Glutamatergic neuron (in vitro differentiated cells): Measurements from ENCODE around the gene SIK3. TPM values are rescaled to one million over a fixed set of nuclear protein-coding genes. Genes with fewer than 3 reads are reported as not detected.

Experiments used
- DNase-seq: peaks from one replicate; pipeline ENCODE4 v3.0.0; 2022
- H3K27ac Mint-ChIP-seq: one replicate; pipeline ENCODE4 v1.8.0; 2020; ENCODE audit warnings: mild to moderate bottlenecking, mixed read lengths, inconsistent platforms; ENCODE audit not compliant: unreplicated experiment
- H3K27me3 Mint-ChIP-seq: one replicate; pipeline ENCODE4 v1.8.0; 2020; ENCODE audit warnings: mild to moderate bottlenecking, moderate library complexity, mixed read lengths, inconsistent platforms; ENCODE audit not compliant: unreplicated experiment
- H3K36me3 Mint-ChIP-seq: one replicate; pipeline ENCODE4 v1.8.0; 2020; ENCODE audit warnings: mild to moderate bottlenecking, mixed read lengths, inconsistent platforms; ENCODE audit not compliant: unreplicated experiment
- H3K4me1 Mint-ChIP-seq: one replicate; pipeline ENCODE4 v1.8.0; 2020; ENCODE audit warnings: mild to moderate bottlenecking, low read depth, mixed read lengths, inconsistent platforms; ENCODE audit not compliant: unreplicated experiment
- H3K4me3 Mint-ChIP-seq: one replicate; pipeline ENCODE4 v1.8.0; 2020; ENCODE audit warnings: mild to moderate bottlenecking, mixed read lengths, inconsistent platforms; ENCODE audit not compliant: unreplicated experiment
- H3K9me3 Mint-ChIP-seq: one replicate; pipeline ENCODE4 v1.8.0; 2020; ENCODE audit warnings: mild to moderate bottlenecking, moderate library complexity, mixed read lengths, inconsistent platforms; ENCODE audit not compliant: unreplicated experiment
- total RNA-seq: library from RNA; stranded (reverse); fragmentation: NEBNext Ultra II Directional; extraction: Animal tissue kit (Norgen Biotek cat#: 25700); gene quantifications from one replicate; pipeline ENCODE4 v1.2.1, GENCODE V29; 2021; ENCODE audit not compliant: unreplicated experiment
- TF ChIP-seq, protein P1 (sequence below): fragments of 200-600 bp; sonication (generic); IDR thresholded peaks from one replicate; pipeline ENCODE4 v1.5.0; 2021; ENCODE audit not compliant: partially characterized antibody, unreplicated experiment

The SIK3 gene
- total RNA-seq, 1 donor from 2014 or later, result 22.2 TPM

GRCh38 chr11:117128289-117128688 lies 30.1 kb upstream of the SIK3 start:
- H3K27ac Mint-ChIP-seq, result no peak overlapping the region
- TF ChIP-seq, protein P1, sequence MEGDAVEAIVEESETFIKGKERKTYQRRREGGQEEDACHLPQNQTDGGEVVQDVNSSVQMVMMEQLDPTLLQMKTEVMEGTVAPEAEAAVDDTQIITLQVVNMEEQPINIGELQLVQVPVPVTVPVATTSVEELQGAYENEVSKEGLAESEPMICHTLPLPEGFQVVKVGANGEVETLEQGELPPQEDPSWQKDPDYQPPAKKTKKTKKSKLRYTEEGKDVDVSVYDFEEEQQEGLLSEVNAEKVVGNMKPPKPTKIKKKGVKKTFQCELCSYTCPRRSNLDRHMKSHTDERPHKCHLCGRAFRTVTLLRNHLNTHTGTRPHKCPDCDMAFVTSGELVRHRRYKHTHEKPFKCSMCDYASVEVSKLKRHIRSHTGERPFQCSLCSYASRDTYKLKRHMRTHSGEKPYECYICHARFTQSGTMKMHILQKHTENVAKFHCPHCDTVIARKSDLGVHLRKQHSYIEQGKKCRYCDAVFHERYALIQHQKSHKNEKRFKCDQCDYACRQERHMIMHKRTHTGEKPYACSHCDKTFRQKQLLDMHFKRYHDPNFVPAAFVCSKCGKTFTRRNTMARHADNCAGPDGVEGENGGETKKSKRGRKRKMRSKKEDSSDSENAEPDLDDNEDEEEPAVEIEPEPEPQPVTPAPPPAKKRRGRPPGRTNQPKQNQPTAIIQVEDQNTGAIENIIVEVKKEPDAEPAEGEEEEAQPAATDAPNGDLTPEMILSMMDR, result no peak
- H3K27me3 Mint-ChIP-seq, result peaks cover 3% of the 10 kb centered on the region
- H3K9me3 Mint-ChIP-seq, result no peaks in the 10 kb centered on the region
- no peaks in the 10 kb centered on the region for H3K4me1 Mint-ChIP-seq
- H3K36me3 Mint-ChIP-seq, result no peaks in the 10 kb centered on the region
- H3K4me3 Mint-ChIP-seq, result no peak overlapping the region
- DNase-seq, result no peak

DNA sequence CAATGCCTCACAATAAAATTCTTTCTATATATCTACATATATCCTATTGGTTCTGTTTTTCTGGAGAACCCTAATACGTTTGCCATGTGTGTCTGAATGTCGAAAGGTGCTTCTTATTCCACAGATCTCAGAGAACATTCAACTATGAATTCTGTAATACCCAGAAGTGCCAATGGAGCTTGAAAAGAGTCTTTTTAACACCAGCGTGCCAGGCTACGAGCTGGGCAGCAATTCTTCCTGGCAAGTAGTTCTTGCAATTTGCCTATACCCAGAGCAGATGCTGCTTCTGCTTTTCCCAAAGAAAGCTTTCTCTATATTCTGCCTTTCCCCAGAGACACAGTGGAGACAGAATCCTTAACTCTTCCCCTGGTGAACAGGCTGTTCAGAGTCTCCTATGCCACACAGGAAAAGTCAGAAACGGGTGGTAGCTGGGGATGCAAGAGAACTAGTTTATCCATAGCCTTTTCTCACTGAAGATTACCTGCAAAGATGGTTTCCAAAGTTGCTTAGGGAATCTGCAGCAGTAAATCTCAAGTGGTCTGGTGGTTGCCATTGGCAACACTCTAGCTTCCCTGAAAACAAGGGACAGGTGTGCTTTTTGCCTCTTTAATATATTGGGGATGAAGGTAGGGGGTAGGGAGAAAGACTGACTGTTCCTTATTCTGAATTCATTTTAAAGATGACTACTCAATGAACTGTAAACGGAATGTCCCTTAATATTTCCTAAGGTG lies 29.1 kb upstream of the SIK3 start:
- no peak overlapping the region for H3K4me3 Mint-ChIP-seq
- TF ChIP-seq, protein P1, result no peak
- no peak for DNase-seq
- H3K27ac Mint-ChIP-seq, result no peak overlapping the region
- no peaks in the 10 kb centered on the region for H3K4me1 Mint-ChIP-seq
- no peaks in the 10 kb centered on the region for H3K36me3 Mint-ChIP-seq
- H3K9me3 Mint-ChIP-seq, result no peaks in the 10 kb centered on the region
- H3K27me3 Mint-ChIP-seq, result peaks cover 6% of the 10 kb centered on the region

GRCh38 chr11:117126223-117126965 lies 28.2 kb upstream of the SIK3 start:
- no peaks in the 10 kb centered on the region for H3K4me1 Mint-ChIP-seq
- TF ChIP-seq, protein P1, result no peak
- no peaks in the 10 kb centered on the region for H3K36me3 Mint-ChIP-seq
- H3K9me3 Mint-ChIP-seq, result no peaks in the 10 kb centered on the region
- no peak overlapping the region for H3K4me3 Mint-ChIP-seq
- peaks cover 6% of the 10 kb centered on the region for H3K27me3 Mint-ChIP-seq
- H3K27ac Mint-ChIP-seq, result no peak overlapping the region
- DNase-seq, result no peak

GRCh38 chr11:117122556-117122955 lies 24.3 kb upstream of the SIK3 start:
- H3K4me1 Mint-ChIP-seq, result no peaks in the 10 kb centered on the region
- H3K27me3 Mint-ChIP-seq, result peaks cover 6% of the 10 kb centered on the region
- H3K36me3 Mint-ChIP-seq, result no peaks in the 10 kb centered on the region
- no peak for DNase-seq
- H3K9me3 Mint-ChIP-seq, result no peaks in the 10 kb centered on the region
- H3K4me3 Mint-ChIP-seq, result no peak overlapping the region
- no peak overlapping the region for H3K27ac Mint-ChIP-seq
- TF ChIP-seq, protein P1, result no peak

GRCh38 chr11:117121176-117121575 lies 22.9 kb upstream of the SIK3 start:
- H3K27me3 Mint-ChIP-seq, result peaks cover 6% of the 10 kb centered on the region
- no peak for DNase-seq
- no peaks in the 10 kb centered on the region for H3K4me1 Mint-ChIP-seq
- TF ChIP-seq, protein P1, result no peak
- no peak overlapping the region for H3K27ac Mint-ChIP-seq
- H3K9me3 Mint-ChIP-seq, result no peaks in the 10 kb centered on the region
- H3K36me3 Mint-ChIP-seq, result no peaks in the 10 kb centered on the region
- no peak overlapping the region for H3K4me3 Mint-ChIP-seq
